D721Med (cell line): ENCODE data around the gene TTC33.
"Not testable (repeated sequence)": the region's sequence is repeated elsewhere in the genome, so short reads cannot be mapped to it uniquely, and the experiment has no call there.

ENCODE experiments used
- DNase-seq: peaks from one replicate; pipeline ENCODE4 v3.0.0; 2011; ENCODE audit warnings: low spot score; ENCODE audit not compliant: insufficient read length
- FAIRE-seq: peaks from 2 replicates; lab custom pipeline; 2011; peaks lifted over from hg19 to GRCh38; lab: Jason Lieb, UNC
- CTCF ChIP-seq: IDR thresholded peaks from 2 replicates; pipeline ENCODE4 v1.5.1; 2012; ENCODE audit warnings: mild to moderate bottlenecking, control low read depth; ENCODE audit not compliant: insufficient read depth; ENCODE audit errors: missing control alignments

Gene TTC33

GRCh38 chr5:40605295-40605958, 150.3 kb downstream of the TTC33 start:
- TF ChIP-seq CTCF = no peak
- DNase-seq (no peak), FAIRE-seq (no peak)

- DNase-seq (no peak), FAIRE-seq (no peak)
- no peak for TF ChIP-seq CTCF
These were observed 152.4 kb downstream of the TTC33 start for GRCh38 chr5:40603378-40603777.

GRCh38 chr5:40601198-40601868, 154.4 kb downstream of the TTC33 start:
- FAIRE-seq (no peak), DNase-seq (no peak)
- TF ChIP-seq CTCF = no peak

- DNase-seq = no peak
- no peak for FAIRE-seq
- TF ChIP-seq CTCF = no peak
These were observed 155.4 kb downstream of the TTC33 start for GRCh38 chr5:40600383-40600782.

GRCh38 chr5:40599676-40600075, 156.1 kb downstream of the TTC33 start:
- no peak for TF ChIP-seq CTCF
- FAIRE-seq = no peak
- DNase-seq = no peak

GRCh38 chr5:40594811-40595210, 160.9 kb downstream of the TTC33 start:
- TF ChIP-seq CTCF = no peak
- DNase-seq (no peak), FAIRE-seq (no peak)

GRCh38 chr5:40591727-40592396, 163.9 kb downstream of the TTC33 start:
- not testable (repeated sequence) for DNase-seq, FAIRE-seq
